ENCODE measurements around the gene KCNIP4. TPM values are rescaled to one million over a fixed set of nuclear protein-coding genes. Genes with fewer than 3 reads are reported as not detected.

Gene KCNIP4
- total RNA-seq, 3 donors from 2014 or later = 0.96 to 11.3 (median 2.4) TPM

- intact Hi-C loops (cut with DNase I, micrococcal nuclease) = no loop called here
- H3K36me3 ChIP-seq (ENCODE audit: low read depth) = no peaks in the 10 kb centered on the region
- H3K4me3 ChIP-seq = no peak overlapping the region
These were observed 703 bp downstream of the KCNIP4 start for GRCh38 chr4:21947791-21948346.

GRCh38 chr4:21946858-21947257 is 1.7 kb downstream of the KCNIP4 start:
- ATAC-seq (no peak), DNase-seq (no peak)
- no peak for TF ChIP-seq CTCF (IDR thresholded peaks at IDR 0.05)

More at GRCh38 chr4:21947791-21948346, 703 bp downstream of the KCNIP4 start:
- Histone ChIP-seq H3K4me1 (ENCODE audit: low read depth) (no peaks in the 10 kb centered on the region), H3K9me3 (no peaks in the 10 kb centered on the region)
- ATAC-seq (no peak), DNase-seq (no peak)
- TF ChIP-seq CTCF (IDR thresholded peaks at IDR 0.05) = no peak

GRCh38 chr4:21921526-21922180 is 26.9 kb downstream of the KCNIP4 start:
- Histone ChIP-seq H3K4me1 (ENCODE audit: low read depth) (no peaks in the 10 kb centered on the region), H3K36me3 (ENCODE audit: low read depth) (no peaks in the 10 kb centered on the region), H3K4me3 (no peak overlapping the region), H3K9me3 (no peaks in the 10 kb centered on the region)
- DNase-seq (no peak), ATAC-seq (no peak)
- TF ChIP-seq CTCF (IDR thresholded peaks at IDR 0.05) = no peak
- intact Hi-C loops (cut with DNase I, micrococcal nuclease) = no loop called here

More at GRCh38 chr4:21946858-21947257, 1.7 kb downstream of the KCNIP4 start:
- intact Hi-C loops (cut with DNase I, micrococcal nuclease) = no loop called here
- no peaks in the 10 kb centered on the region for H3K36me3 ChIP-seq (ENCODE audit: low read depth)
- no peaks in the 10 kb centered on the region for H3K9me3 ChIP-seq
- H3K4me3 ChIP-seq = no peak overlapping the region
- no peaks in the 10 kb centered on the region for H3K4me1 ChIP-seq (ENCODE audit: low read depth)

GRCh38 chr4:21915761-21916160 is 32.8 kb downstream of the KCNIP4 start:
- ATAC-seq (no peak), DNase-seq (no peak)
- intact Hi-C loops (cut with DNase I, micrococcal nuclease) = no loop called here
- H3K9me3 ChIP-seq = no peaks in the 10 kb centered on the region
- H3K36me3 ChIP-seq (ENCODE audit: low read depth) = no peaks in the 10 kb centered on the region
- no peak overlapping the region for H3K4me3 ChIP-seq
- no peak for TF ChIP-seq CTCF (IDR thresholded peaks at IDR 0.05)
- H3K4me1 ChIP-seq (ENCODE audit: low read depth) = no peaks in the 10 kb centered on the region

- no peak for DNase-seq
- Histone ChIP-seq H3K36me3 (ENCODE audit: low read depth) (no peaks in the 10 kb centered on the region), H3K9me3 (no peaks in the 10 kb centered on the region), H3K4me3 (no peak overlapping the region), H3K4me1 (ENCODE audit: low read depth) (no peaks in the 10 kb centered on the region)
- intact Hi-C loops (cut with DNase I, micrococcal nuclease) = no loop called here
- ATAC-seq = no peak
- TF ChIP-seq CTCF (IDR thresholded peaks at IDR 0.05) = no peak
These were observed 46.7 kb downstream of the KCNIP4 start for GRCh38 chr4:21901831-21902230.
